MM.1S (cell line): Measurements from ENCODE around the gene DLEC1.

Experiments
- DNase-seq: peaks from one replicate; pipeline ENCODE4 v3.0.0-alpha.2; 2015
- H2AFZ ChIP-seq: fragments of 300-600 bp; sonication (generic); 2 replicates; pipeline ENCODE4 v1.6.0; 2016; ENCODE audit warnings: antibody characterized with exemption, low read length
- H3F3A ChIP-seq: fragments of 300-600 bp; sonication (generic); 2 replicates; pipeline ENCODE4 v1.6.1; 2016; ENCODE audit warnings: mild to moderate bottlenecking, antibody characterized with exemption, low read length, moderate library complexity, mixed read lengths; ENCODE audit not compliant: insufficient read depth
- H3K27ac ChIP-seq: fragments of 300-600 bp; sonication (generic); 2 replicates; pipeline ENCODE4 v1.5.1; 2016; ENCODE audit warnings: mild to moderate bottlenecking, low read length
- H3K27me3 ChIP-seq: fragments of 300-600 bp; sonication (generic); replicated peaks from 2 replicates; pipeline ENCODE4 v1.6.0; 2016; ENCODE audit warnings: low read length; ENCODE audit not compliant: insufficient read depth
- H3K36me3 ChIP-seq: fragments of 300-600 bp; sonication (generic); replicated peaks from 2 replicates; pipeline ENCODE4 v1.6.1; 2016; ENCODE audit warnings: mild to moderate bottlenecking, low read length, mixed read lengths; ENCODE audit not compliant: insufficient read depth
- H3K4me1 ChIP-seq: fragments of 300-600 bp; sonication (generic); 2 replicates; pipeline ENCODE4 v1.6.1; 2016; ENCODE audit warnings: low read length, mixed read lengths
- H3K4me2 ChIP-seq: fragments of 300-600 bp; sonication (generic); 2 replicates; pipeline ENCODE4 v1.6.0; 2016; ENCODE audit warnings: low read depth, low read length
- H3K4me3 ChIP-seq: fragments of 300-600 bp; sonication (generic); 2 replicates; pipeline ENCODE4 v1.5.1; 2016; ENCODE audit warnings: low read length, mixed read lengths
- H3K79me2 ChIP-seq: fragments of 300-600 bp; sonication (generic); 2 replicates; pipeline ENCODE4 v1.6.1; 2016; ENCODE audit warnings: mixed run types, low read length, mixed read lengths
- H3K9ac ChIP-seq: fragments of 300-600 bp; sonication (generic); 2 replicates; pipeline ENCODE4 v1.6.1; 2016; ENCODE audit warnings: low read length, mixed read lengths
- H3K9me2 ChIP-seq: fragments of 300-600 bp; sonication (generic); replicated peaks from 2 replicates; pipeline ENCODE4 v1.6.1; 2016; ENCODE audit warnings: mild to moderate bottlenecking, low read length, mixed read lengths; ENCODE audit not compliant: insufficient read depth
- H3K9me3 ChIP-seq: fragments of 300-600 bp; sonication (generic); replicated peaks from 2 replicates; pipeline ENCODE4 v1.6.1; 2016; ENCODE audit warnings: mild to moderate bottlenecking, low read length, mixed read lengths; ENCODE audit not compliant: insufficient read depth
- H4K20me1 ChIP-seq: fragments of 300-600 bp; sonication (generic); 2 replicates; pipeline ENCODE4 v1.6.1; 2016; ENCODE audit warnings: mild to moderate bottlenecking, low read length, moderate library complexity, mixed read lengths; ENCODE audit not compliant: insufficient read depth
- CTCF ChIP-seq: fragments of 300-600 bp; sonication (generic); IDR thresholded peaks from 2 replicates; pipeline ENCODE4 v1.5.1; 2016; ENCODE audit warnings: antibody characterized with exemption, low read length, mixed read lengths
- EZH2 ChIP-seq: fragments of 300-600 bp; sonication (generic); optimal IDR thresholded peaks from 2 replicates; pipeline ENCODE3; 2017; ENCODE audit warnings: low read depth, mild to moderate bottlenecking, antibody characterized with exemption, low read length, mixed read lengths
- EZH2phosphoT487 ChIP-seq: fragments of 300-600 bp; sonication (generic); IDR thresholded peaks from 2 replicates; pipeline ENCODE4 v1.6.1; 2018; ENCODE audit warnings: antibody characterized with exemption, low read length

The DLEC1 gene

DNA sequence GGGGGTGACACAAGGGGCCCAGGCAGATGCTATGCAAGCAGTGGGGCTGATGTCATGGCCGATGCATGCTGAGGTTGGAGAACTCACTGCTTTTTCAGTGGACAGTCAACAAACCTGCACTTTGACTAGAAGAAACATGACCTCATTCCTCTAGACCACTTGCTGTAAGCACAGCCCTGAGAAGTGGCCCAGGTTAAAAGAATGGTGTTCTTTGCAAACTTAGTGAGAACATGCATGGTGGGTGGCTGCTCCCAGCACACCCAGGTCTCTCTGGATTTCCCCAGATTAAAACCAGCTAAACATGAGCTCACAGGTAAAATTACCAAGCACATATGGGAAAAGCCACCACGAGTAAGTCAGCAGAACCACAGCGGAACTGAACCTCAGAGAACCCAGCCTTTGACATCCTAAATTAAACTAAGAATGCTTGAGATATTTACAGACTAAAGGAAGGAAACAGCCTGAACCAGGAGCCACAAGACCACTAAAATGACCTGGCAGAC is 15.5 kb downstream of the DLEC1 start:
- Histone ChIP-seq H3F3A (no peaks in the 10 kb centered on the region), H3K27me3 (no peaks in the 10 kb centered on the region), H3K36me3 (no peaks in the 10 kb centered on the region), H3K27ac (no peak overlapping the region), H3K4me2 (no peak overlapping the region), H3K9me2 (no peaks in the 10 kb centered on the region), H4K20me1 (no peaks in the 10 kb centered on the region), H3K9me3 (no peaks in the 10 kb centered on the region), H3K9ac (no peak overlapping the region), H3K79me2 (no peaks in the 10 kb centered on the region), H2AFZ (no peak overlapping the region), H3K4me1 (no peaks in the 10 kb centered on the region), H3K4me3 (no peak overlapping the region)
- DNase-seq, result no peak
- TF ChIP-seq EZH2 (no peak), EZH2phosphoT487 (no peak), CTCF (no peak)

DNA sequence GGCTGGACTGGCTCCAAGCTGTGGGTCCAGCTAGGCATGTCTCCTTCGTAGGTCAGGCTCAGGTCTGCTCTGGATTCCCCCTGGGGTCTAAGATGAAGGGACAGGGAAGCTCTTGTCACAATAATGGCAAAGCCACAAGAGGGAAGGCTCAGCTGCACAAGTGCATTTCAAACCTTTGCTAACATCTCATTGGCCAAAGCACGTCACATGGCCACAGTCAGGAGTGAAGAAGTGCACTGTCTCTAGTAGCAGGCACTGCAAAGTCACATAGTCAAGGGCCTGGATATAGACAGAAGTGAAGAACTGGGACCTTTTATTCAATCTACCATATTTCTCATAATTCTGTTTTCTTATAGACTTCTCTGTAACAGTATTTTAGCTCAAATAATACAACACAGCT is 20.1 kb downstream of the DLEC1 start:
- no peaks in the 10 kb centered on the region for H4K20me1 ChIP-seq
- no peak for TF ChIP-seq CTCF
- TF ChIP-seq EZH2phosphoT487, result no peak
- TF ChIP-seq EZH2, result no peak

DNA sequence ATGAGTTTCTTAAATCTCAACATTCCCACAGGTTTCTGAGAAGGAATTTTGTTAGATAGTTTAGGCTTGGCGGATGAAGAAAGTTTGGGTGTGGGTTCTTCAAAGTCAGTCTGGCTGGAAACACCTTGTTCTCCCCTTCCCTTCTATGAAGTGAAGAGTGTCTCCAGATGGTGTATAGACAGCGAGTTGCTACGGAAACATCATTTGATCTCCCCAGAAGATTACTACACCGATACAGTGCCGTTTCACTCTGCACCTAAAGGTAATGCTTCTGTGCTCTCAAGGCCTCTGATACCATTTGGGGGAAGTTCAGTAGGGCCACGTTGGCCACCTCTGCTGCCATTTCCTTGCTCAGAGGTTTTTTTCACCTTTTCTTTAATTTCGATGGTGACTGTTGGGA is 20.6 kb downstream of the DLEC1 start:
- Histone ChIP-seq H3K9me2 (no peaks in the 10 kb centered on the region), H3K9ac (no peak overlapping the region), H3K79me2 (no peaks in the 10 kb centered on the region), H3K4me1 (no peaks in the 10 kb centered on the region), H3K9me3 (no peaks in the 10 kb centered on the region), H3K27me3 (no peaks in the 10 kb centered on the region), H3K36me3 (no peaks in the 10 kb centered on the region), H4K20me1 (no peaks in the 10 kb centered on the region), H2AFZ (no peak overlapping the region), H3K27ac (no peak overlapping the region), H3K4me2 (no peak overlapping the region), H3K4me3 (no peak overlapping the region), H3F3A (no peaks in the 10 kb centered on the region)
- no peak for TF ChIP-seq CTCF
- no peak for TF ChIP-seq EZH2
- TF ChIP-seq EZH2phosphoT487, result no peak
- DNase-seq, result no peak

More for the DNA sequence above, 20.1 kb downstream of the DLEC1 start:
- H3K9me3 ChIP-seq, result no peaks in the 10 kb centered on the region
- H3K27ac ChIP-seq, result no peak overlapping the region
- H3F3A ChIP-seq, result no peaks in the 10 kb centered on the region
- H3K27me3 ChIP-seq, result no peaks in the 10 kb centered on the region
- no peak overlapping the region for H3K9ac ChIP-seq
- H3K36me3 ChIP-seq, result no peaks in the 10 kb centered on the region
- DNase-seq, result no peak
- H2AFZ ChIP-seq, result no peak overlapping the region
- no peaks in the 10 kb centered on the region for H3K9me2 ChIP-seq
- no peak overlapping the region for H3K4me3 ChIP-seq
- H3K79me2 ChIP-seq, result no peaks in the 10 kb centered on the region
- no peaks in the 10 kb centered on the region for H3K4me1 ChIP-seq
- no peak overlapping the region for H3K4me2 ChIP-seq
